Activated T-cell treated with anti-CD3 and anti-CD28 coated beads for 1 hour (primary cell): Measurements from ENCODE around the gene RDH8.

Experiments used
- DNase-seq: peaks from one replicate; pipeline ENCODE4 v3.0.0-alpha.2; 2020; ENCODE audit warnings: low read depth

Gene RDH8

DNA sequence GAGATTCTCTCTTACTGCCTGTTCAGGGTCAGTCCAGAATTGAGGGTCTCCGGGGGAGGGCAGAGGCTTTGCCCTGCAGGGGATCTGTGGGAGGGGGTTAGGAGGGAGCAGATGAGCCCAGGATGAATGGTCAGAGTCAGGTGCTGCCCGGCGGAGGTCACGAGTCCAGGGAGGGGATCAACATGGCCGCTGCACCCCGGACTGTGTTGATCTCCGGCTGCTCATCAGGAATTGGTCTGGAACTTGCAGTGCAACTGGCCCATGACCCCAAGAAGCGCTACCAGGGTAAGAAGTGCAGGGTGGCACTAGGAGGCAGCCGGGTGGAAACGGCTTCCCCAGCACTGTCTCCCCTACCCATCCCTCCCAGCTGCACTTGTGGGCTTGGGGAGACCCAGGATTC is at the start of gene RDH8:
Gene RDH8, plus strand, starts transcription at position 168 of the 400 bp plus-strand sequence. Its CDS starts 15 bp downstream, at position 183.
- DNase-seq, result no peak

DNA sequence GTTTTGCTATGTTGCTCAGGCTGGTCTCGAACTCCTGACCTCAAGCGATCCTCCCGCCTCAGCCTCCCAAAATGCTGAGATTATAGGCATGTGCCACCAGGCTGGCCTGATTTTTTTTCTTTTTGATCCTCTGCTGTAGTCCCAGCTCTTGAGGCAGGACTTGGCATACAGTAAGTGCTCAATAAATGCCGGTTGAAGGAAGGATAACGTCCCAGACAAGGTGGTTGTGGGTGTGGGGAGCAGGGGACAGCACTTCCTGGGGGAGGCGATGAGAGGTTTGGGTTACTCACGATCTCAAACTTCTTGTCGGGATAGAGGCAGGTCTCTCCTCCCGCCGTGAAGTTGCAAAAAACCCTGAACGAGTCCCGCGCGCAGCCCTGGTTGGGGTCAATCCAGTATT is 47.3 kb upstream of the RDH8 start:
- DNase-seq, result no peak

DNA sequence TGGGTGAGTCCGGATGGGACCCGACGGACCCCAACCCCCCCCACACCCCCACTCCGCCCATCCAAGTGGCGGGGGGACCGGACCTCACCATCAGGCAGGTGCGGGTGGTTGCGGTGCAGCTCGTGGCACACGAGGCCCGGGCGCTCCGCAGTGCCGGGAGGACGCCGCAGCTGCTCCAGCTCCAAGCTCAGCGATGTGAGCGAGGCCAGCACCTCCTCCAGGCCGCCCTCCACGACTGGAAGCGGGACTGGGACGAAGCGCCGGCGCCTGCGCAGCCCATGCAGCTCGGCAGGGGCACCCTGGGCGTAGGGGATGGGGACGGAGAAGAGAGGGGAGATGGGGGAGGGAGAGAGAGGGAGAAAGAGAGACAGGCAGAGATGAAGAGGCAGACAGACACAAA is 46.8 kb upstream of the RDH8 start:
- DNase-seq, result no peak

GRCh38 chr19:9967326-9967725 is 46.0 kb upstream of the RDH8 start:
- DNase-seq, result no peak

- DNase-seq, result no peak
These were observed 44.2 kb upstream of the RDH8 start for GRCh38 chr19:9968820-9969687.

DNA sequence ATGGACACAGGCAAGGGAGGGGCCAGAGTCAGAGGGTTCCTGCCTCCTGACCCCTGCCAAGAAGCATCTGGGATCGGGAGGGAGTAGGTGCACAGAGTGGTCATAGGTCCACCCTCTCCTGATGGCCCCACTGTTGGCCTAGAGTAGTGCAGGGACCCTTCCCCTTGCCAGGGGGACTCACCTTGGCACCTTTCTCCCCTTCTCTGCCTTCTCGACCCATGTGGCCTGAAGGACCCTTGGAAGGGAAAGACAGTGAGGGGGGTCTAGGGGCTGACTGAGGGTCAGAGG is 43.7 kb upstream of the RDH8 start:
- no peak for DNase-seq

DNA sequence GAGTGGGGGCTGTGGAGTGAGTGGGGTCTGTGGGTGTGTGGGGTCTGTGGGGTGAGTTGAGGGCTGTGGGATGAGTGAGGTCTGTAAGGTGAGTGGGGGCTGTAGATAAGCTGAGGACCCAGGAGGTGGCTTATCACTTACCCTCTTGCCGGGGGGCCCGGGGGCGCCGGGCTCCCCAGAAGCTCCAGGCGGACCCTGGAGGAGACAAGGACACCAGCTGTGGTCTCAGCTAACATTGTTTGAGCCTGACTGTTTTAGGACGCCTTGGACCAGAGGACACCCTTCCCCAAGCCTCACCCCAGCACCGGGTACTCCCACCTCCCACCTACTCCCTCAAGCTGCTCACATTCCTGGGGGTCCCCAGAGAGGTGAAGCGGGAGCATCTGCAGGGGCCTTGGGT is 42.8 kb upstream of the RDH8 start:
- DNase-seq, result no peak

GRCh38 chr19:9971166-9971897 is 42.0 kb upstream of the RDH8 start:
- no peak for DNase-seq

- no peak for DNase-seq
These were observed 41.2 kb upstream of the RDH8 start for GRCh38 chr19:9972103-9972502.

DNA sequence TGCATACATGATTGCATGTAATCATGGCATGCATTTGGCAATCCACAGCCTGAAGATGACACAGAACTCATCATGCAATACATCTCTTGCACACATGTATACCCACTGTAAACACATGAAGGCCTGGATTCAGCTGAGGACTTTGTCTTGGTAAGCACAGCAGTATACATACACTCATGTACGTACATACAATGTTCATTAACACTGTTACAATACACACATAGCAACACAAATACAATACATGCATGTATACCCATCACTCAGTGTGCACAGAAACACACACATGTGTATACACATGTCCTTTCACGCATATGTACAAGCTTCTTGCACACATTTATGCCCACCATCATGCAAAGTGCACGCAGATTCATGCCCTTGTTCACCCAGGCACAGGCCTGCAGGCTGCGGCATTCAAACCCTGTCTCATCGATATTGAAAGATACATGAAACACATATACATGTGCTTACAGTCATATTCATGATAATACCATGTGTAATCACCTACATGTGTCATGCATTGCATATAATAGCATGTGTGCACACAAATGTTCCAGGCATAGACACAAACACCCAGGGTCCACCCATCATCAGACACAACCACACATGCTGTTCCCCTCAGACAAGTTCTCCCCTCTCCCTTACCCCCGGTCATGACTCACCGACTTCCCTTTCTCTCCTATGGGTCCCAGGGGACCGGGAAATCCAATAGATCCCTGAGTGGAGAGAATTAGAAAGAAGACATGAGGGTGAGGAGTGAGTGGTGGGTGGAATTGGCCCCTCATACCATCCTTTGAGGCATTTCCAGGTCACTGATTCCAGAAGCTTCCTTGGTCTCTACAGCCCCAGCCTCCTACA is 31.6 kb upstream of the RDH8 start:
- no peak for DNase-seq

DNA sequence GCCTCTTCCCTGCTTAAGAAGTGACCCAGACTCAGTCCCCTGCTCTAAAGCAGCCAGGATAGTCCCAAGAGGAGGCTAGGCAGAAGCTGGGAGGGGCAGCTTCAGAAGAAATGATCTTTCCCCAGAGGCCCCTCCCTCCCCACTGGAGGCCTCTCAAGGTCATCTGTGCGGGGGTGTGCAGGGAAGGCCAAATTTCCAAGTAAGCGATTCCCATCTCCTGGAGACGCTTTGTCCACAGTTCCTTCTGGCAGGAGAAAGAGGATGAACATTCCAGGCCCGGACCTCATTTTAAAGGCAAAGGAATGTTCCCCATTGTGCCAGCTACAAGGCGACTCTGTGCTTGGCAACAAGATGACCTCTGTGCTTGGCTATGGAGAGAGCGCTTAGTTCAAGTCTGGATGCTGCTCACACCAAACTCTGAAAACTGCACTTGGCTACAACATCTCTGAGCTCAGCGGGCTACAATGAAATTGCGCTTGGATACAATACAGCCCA is 26.4 kb upstream of the RDH8 start:
- no peak for DNase-seq

- DNase-seq, result no peak
These were observed 23.8 kb upstream of the RDH8 start for GRCh38 chr19:9989504-9989903.

- DNase-seq, result no peak
These were observed 21.7 kb upstream of the RDH8 start for GRCh38 chr19:9991425-9992191.

DNA sequence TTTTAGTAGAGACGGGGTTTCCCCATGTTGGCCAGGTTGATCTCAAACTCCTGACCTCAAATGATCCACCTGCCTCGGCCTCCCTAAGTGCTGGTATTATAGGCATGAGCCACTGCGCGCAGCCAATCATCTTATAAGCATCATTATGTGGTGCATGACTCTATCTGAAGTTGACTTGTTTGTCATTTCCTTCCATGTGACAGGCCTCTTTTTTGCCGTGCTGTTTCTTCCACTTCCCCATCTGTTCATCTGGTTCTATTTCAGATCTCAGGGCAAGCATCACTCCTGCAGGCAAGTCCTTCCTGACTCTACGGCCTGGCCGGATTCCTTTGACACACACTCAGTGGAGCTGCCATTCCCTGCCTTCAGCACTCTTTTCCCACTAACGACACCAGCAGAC is 18.2 kb upstream of the RDH8 start:
- DNase-seq, result no peak

GRCh38 chr19:9995999-9996398 is 17.3 kb upstream of the RDH8 start:
- DNase-seq, result no peak

DNA sequence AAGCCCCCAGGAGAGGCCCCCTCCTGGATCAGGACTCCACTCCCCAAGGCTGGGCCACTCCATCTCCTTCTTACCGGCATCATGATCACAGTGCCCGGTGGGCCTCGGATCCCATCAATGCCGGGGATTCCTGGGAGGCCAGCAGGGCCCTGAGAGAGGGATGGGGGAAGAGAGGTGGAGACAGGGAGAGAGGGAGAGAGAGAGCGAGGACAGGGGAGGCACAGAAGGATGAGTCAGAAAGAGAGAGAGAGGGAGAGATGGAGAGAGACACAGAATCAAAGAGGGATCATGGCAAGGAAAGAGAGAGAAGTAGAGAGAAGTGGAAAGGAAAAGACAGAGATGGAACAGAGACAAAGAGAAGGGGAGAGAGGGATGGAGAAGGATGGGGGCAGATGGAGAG is 16.7 kb upstream of the RDH8 start:
- no peak for DNase-seq

DNA sequence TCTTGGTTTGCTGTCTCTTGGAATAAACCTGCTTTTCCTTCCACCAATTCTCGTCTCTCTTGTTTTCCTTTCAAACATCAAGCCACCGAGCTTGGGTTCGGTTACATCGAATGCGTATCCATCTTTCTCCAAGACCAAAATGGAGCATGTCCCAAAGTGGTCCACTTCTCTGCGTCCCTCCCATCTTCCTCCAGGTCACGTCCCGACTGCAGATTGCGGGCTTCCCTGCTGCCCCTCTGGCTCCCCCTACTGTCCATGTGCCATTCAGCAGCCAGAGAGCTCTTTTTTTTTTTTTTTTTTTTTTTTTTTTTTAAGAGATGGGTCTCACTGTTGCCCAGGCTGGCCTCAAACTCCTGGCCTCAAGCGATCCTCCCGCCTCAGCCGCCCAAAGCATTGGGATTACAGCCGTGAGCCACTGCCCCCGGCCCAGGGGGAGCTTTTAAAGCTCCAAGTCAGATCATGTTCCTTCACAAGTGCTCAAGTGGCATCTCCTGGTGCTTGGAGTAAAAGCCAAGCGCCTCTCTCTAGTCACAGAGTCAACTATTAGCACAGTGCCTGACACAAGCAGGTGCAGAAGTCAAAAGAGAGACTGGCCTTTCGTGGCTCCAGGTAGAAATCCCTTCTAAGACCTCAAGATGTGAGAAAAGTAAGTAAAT is 13.0 kb upstream of the RDH8 start:
- peak; percentile 54 for DNase-seq

GRCh38 chr19:10001899-10002298 is 11.4 kb upstream of the RDH8 start:
- no peak for DNase-seq

DNA sequence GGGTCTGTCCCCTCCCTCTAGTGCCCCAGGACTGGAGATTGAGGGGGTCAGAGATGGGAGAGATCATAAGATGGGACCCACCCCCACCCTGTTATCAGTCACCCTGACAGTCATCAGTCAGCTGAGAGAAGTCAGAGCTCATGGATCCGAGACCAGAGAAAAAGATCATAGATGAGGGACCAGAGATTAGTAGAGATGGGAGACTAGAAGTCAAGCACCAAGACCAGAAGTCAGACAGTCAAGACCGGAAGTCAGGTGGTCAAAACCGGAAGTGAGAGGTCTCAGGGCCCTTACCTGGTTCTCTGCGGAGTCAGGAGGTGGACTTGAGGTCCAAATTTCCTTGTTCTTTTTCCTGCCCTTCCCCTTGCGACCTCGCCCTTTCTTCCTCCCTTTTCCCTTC is 10.0 kb upstream of the RDH8 start:
- no peak for DNase-seq

GRCh38 chr19:10004617-10005016 is 8.7 kb upstream of the RDH8 start:
- no peak for DNase-seq

DNA sequence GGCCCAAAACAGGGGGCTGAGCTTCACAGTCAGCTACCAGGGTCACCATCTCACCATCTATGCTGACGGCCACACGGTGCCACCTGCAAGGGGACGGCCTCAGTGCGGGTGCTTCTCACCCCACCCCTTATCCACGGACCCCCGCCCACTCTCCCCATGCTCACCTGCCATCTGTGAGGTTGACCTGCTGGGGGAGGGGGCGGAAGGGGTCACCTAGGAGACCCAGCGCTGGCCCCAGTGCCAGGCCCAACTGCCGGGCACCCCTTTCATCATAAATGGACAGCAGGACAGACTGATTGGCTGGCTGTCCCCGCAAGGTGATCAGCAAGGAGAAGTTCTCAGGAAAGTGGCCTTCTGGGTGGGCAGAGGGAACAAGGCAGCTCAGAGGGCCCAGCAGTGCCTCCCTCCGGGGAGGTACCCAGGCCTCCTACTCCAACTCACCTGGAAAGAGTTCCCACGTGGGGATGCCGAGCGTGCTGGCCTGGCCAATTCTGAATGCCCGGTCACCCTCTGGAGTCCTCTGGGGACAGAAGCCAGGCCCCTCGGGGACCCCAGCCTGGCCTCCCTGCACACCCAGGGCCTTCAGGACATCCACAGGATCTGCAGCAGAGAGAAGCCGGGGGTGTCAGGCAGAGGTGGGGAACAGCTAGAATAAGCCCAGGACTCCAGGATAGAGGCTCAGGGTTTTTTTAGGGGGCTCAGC is 7.5 kb upstream of the RDH8 start:
- DNase-seq, result no peak
